GM13976 (cell line): ENCODE results near the gene ADGRG7.

ENCODE experiments used
- DNase-seq: peaks from one replicate; pipeline ENCODE4 v3.0.0; 2012; ENCODE audit warnings: low spot score
- in situ Hi-C: fragments of 300-500 bp; cut with MboI; formaldehyde crosslinking; loops from one replicate; pipeline ENCODE4 v1.12.0; 2022; ENCODE audit warnings: low sequenced_read_pairs, mixed read lengths, inconsistent platforms; ENCODE audit not compliant: unreplicated experiment
- TF ChIP-seq, protein P1 (sequence below): IDR thresholded peaks from 2 replicates; pipeline ENCODE4 v1.5.1; 2012; ENCODE audit warnings: borderline replicate concordance, mild to moderate bottlenecking; ENCODE audit not compliant: insufficient read depth; ENCODE audit errors: extremely low read depth, missing control alignments, control extremely low read depth

Gene ADGRG7

DNA sequence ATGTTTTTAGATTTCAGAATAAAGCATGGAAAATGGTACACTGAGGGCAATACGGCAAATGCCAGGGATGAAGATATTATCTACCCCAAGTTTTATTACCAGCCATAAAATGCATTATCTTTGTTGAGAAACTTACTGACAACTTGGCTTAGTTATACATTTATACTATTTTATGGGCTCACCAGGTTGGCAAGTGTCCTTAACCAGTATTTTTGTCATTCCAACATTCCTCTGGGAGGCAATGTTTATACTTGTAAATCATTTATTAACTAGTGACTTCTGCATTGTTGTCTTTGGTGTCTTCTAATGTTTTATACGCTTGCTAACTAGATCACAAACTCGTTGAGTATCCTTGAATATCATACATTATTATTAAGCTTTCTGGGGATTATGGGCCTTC is 18.0 kb upstream of the ADGRG7 start:
- DNase-seq: no peak
- TF ChIP-seq, protein P1, sequence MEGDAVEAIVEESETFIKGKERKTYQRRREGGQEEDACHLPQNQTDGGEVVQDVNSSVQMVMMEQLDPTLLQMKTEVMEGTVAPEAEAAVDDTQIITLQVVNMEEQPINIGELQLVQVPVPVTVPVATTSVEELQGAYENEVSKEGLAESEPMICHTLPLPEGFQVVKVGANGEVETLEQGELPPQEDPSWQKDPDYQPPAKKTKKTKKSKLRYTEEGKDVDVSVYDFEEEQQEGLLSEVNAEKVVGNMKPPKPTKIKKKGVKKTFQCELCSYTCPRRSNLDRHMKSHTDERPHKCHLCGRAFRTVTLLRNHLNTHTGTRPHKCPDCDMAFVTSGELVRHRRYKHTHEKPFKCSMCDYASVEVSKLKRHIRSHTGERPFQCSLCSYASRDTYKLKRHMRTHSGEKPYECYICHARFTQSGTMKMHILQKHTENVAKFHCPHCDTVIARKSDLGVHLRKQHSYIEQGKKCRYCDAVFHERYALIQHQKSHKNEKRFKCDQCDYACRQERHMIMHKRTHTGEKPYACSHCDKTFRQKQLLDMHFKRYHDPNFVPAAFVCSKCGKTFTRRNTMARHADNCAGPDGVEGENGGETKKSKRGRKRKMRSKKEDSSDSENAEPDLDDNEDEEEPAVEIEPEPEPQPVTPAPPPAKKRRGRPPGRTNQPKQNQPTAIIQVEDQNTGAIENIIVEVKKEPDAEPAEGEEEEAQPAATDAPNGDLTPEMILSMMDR: no peak
- in situ Hi-C loops: loop anchor here (10.0 to 25.0 kb wide), 3 partner anchors 127 to 754 kb away; no protein-coding TSS in a partner anchor

DNA sequence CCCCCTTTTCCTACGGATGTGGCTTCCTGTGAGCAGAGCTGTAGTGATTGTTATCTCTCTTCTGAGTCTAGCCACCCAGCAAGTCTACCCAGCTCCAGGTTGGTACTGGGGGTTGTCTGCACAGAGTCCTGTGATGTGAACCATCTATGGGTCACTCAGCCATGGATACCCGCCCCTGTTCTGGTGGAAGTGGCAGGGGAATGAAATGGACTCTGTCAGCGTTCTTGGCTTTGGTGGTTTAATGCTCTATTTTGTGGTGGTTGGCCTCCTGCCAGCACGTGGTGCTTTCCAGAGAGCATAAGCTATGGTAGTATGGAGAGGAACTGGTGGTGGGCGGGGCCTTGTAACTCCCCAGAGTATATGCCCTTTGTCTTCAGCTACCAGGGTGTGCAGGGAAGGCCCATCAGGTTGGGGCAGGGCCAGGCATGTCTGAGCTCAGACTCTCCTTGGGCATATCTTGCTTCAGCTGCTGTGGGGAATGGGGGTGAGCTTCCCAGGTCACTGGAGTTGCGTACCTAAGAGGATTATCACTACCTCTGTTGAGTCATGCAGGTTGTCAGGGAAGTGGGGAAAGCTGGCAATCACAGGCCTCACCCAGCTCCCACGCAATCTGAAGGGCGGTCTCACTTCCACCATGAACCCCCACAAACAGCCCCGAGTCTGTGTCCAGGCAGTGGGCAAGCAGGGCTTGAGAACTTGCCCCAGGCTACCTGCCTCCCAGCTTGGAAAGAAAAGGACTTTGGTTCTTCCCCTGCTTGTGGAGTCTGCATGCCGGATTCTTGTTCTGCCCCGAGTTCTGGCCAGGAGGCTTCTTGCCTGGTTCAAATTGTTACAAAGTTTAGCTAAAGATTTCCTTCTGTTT is 9.0 kb upstream of the ADGRG7 start:
- DNase-seq: no peak
- TF ChIP-seq, protein P1: no peak
- in situ Hi-C loops: no loop called here

DNA sequence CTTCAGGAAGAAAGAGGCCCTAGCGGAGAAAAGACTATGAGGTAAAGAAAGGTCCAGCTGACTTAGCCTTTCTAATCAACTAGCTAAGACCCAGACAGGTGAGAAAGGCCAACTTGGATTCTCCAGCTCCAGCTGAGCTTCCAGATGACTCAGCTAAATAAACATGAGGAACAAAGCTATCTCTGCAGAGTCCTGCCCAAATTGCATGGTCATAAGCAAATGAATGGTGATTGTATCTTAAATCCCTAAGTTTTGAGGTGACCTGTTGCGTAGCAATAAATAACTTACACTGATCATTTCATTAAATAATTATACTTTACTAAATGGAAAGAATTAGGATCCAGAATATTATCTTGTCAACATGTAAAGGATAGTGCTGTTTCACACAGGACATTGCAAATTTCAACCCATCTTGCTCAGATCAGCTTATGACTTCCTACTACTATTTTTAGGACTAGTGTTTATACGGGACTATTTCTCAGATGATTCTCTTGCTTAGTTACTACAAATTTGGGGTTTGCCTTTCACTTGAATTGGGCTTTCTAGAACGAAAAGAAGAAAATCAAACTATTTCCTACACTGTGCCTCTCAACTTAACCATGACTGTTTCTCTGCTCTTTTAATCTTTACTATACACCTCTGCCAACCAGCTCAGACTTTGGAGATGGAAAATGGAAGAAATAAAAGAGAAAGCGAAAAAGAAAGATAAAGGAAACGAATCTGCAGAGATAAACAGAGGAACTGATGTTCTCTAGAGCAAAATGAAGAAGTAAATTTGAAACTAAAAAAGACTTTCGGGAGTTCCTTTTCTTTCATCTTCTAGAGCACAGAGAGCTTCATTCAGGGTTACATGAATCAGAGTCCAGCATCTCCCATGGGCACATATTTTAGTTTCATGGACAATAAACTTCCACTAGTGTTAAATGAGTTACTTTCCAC is 6.6 kb upstream of the ADGRG7 start:
- in situ Hi-C loops: no loop called here
- TF ChIP-seq, protein P1: no peak
- peak; percentile 58 for DNase-seq

DNA sequence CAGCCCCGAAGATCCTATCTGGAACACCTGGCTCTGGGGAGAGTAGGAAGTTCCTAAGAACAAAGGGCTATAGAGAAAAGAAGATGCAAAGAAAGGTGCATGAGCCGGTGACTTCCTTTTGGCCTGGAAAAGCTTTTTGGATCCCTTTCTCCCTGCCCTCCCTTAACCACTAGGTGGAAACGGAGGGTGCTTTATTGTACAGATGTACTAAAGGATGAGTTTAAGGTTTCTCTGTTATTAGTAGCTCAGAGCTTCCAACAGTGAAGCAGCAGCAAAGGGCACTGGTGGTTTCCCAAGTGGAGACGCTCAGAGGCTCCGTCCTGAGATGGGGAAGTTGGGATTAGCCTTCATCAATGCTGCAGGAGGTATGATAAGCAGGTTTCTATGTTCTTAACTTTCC is 5.9 kb upstream of the ADGRG7 start:
- in situ Hi-C loops: no loop called here
- TF ChIP-seq, protein P1: no peak
- DNase-seq: peak; percentile 29

DNA sequence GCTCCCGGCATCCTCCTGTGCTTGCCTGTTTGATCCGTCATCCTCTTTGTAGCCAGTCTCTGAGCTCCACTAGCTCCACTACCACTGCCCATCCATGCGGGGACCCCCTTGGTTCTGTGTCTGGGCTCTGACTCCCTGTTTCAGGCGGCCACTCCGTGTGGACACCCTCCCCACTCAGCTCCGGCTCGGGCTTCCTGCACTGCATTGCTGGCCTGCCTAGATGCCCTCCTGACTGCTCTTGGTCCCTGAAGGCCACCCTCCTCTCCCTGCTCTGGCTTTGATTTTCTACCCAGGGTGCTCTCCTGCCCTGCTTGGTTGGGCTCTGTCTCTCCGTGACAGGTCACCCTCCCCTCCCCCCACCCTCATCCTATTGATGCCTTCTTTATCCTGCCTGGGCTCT is 4.0 kb upstream of the ADGRG7 start:
- in situ Hi-C loops: no loop called here
- no peak for DNase-seq
- TF ChIP-seq, protein P1: no peak

DNA sequence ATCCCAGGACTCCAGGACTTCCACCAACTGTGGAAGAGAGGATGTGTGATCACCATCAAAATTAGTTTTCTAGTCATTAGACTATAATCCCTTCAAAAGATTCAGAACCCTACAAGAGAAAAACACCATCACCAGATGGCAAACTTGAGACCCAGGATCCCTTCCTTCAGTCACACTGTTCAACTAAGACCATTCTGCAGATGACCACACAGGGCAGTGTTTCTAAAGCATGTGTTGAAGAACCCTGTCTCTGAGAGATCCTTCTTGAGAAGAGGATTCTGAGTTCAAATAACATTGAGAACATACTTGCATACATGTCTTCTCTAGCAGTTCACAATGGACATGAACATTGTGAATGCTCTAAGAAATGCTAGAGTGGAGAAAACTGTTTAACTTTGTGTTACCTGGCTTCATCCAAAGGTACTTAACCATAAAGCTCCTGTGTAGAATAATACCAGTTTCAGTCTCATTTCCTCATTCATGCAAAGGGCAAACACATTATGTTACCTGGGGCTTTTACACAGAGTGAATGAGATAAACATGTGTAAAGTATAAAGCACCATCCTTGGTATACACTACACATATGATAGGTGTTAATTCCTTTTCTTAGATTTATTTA is 2.4 kb upstream of the ADGRG7 start:
- DNase-seq: no peak
- in situ Hi-C loops: no loop called here
- TF ChIP-seq, protein P1: no peak
